Measurements from ENCODE around the gene RIC8B.

GRCh38 chr12:106907846-106908245 is 133.4 kb downstream of the RIC8B start:
- TF ChIP-seq POLR2A (IDR thresholded peaks at IDR 0.05), result no peak
- TF ChIP-seq, protein P1, sequence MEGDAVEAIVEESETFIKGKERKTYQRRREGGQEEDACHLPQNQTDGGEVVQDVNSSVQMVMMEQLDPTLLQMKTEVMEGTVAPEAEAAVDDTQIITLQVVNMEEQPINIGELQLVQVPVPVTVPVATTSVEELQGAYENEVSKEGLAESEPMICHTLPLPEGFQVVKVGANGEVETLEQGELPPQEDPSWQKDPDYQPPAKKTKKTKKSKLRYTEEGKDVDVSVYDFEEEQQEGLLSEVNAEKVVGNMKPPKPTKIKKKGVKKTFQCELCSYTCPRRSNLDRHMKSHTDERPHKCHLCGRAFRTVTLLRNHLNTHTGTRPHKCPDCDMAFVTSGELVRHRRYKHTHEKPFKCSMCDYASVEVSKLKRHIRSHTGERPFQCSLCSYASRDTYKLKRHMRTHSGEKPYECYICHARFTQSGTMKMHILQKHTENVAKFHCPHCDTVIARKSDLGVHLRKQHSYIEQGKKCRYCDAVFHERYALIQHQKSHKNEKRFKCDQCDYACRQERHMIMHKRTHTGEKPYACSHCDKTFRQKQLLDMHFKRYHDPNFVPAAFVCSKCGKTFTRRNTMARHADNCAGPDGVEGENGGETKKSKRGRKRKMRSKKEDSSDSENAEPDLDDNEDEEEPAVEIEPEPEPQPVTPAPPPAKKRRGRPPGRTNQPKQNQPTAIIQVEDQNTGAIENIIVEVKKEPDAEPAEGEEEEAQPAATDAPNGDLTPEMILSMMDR (IDR thresholded peaks at IDR 0.05), result no peak
